Measurements from ENCODE around the gene DCST1. TPM values are rescaled to one million over a fixed set of nuclear protein-coding genes. Genes with fewer than 3 reads are reported as not detected.

DCST1 gene
- total and polyA plus RNA-seq, 4 donors, result not detected

DNA sequence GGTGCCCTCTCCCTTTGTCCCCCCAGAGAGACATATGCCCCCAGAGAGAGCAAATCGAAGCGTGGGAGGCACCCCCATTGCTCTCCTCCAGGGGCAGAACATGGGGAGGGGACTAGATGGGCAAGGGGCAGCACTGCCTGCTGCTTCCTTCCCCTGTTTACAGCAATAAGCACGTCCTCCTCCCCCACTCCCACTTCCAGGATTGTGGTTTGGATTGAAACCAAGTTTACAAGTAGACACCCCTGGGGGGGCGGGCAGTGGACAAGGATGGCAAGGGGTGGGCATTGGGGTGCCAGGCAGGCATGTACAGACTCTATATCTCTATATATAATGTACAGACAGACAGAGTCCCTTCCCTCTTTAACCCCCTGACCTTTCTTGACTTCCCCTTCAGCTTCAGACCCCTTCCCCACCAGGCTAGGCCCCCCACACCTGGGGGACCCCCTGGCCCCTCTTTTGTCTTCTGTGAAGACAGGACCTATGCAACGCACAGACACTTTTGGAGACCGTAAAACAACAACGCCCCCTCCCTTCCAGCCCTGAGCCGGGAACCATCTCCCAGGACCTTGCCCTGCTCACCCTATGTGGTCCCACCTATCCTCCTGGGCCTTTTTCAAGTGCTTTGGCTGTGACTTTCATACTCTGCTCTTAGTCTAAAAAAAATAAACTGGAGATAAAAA is 53.4 kb downstream of the DCST1 start:
- WGBS, result 81% methylated on average over 8 of the region's 8 CpGs
- peaks cover 5 to 38% (median 24%) of the 10 kb centered on the region in 4 donors for H3K4me1 ChIP-seq (ENCODE audit: control insufficient read depth in 4 of 4, insufficient read depth in 4 of 4, low read length in 3 of 4)
- no peaks in the 10 kb centered on the region for H3K36me3 ChIP-seq (ENCODE audit: control insufficient read depth in 4 of 4, insufficient read depth in 3 of 4, low read depth in 1 of 4, low read length in 3 of 4)
- H3K9ac ChIP-seq (ENCODE audit: low read depth in 1 of 2, low read length in 2 of 2), result no peak overlapping the region
- H3K27ac ChIP-seq (ENCODE audit: low read depth in 1 of 2, low read length in 2 of 2), result no peak overlapping the region
- no peak overlapping the region for H3K4me3 ChIP-seq (ENCODE audit: low read depth in 1 of 3, low read length in 3 of 3)
- H3K9me3 ChIP-seq (ENCODE audit: control insufficient read depth in 4 of 4, low read length in 3 of 4), result no peaks in the 10 kb centered on the region
- DNase-seq (ENCODE audit: low spot score), result no peak
- TF ChIP-seq HNF4G (IDR thresholded peaks at IDR 0.05), result no peak
- H3K27me3 ChIP-seq (ENCODE audit: control insufficient read depth in 4 of 4, insufficient read depth in 4 of 4, low read length in 3 of 4), result peaks cover 0 to 14% (median 5%) of the 10 kb centered on the region in 4 donors

DNA sequence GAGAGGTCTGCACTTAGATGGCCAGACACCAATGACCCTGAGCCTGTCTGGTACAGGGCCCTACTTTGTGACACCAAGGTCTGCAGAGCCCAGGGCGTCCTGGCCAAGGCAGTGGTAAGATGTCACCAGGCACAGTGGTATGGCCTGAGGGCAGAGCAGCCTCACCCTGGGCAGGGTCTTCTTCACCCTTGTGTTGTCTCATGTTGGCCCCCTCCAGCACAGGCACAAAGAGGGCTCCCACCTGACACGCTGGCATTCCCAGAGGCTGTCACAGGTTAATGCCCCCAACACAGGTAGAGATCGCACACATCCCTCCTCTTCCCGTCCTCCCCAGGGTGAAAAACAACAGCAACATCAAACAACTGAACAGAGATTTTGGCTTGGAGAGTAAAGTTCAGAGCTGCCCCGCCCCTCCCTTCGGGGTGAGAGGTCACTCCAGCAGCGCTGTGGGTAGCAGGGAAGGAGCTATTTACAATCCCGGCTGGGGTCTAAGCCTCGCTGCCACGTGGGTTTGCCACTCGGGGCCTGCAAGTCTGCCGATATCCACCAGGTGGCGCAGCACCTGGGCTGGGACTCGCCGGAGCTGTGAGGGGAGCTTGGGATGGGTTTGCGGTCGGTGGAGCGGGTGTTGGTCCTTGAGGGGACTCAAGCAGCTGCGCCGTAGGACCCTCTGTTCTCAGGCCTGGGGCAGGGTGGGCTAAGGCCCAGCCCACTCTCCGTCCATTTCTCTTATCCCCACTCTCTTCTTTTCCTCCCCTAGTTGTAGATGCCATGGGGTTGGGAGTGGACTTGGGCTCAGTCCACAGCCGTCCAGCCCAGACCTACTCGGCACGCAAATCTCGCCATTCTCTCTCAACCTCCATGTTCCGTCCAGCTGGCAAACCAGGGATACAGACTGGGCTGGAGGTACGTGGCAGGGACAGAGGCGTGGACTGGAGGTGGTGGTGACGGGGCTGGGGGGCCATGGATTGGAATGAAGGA is 57.7 kb downstream of the DCST1 start:
- Histone ChIP-seq H3K4me3 (ENCODE audit: low read depth in 1 of 3, low read length in 3 of 3) (peak overlapping the region in 1 of 3 donors; percentile 47), H3K4me1 (ENCODE audit: control insufficient read depth in 4 of 4, insufficient read depth in 4 of 4, low read length in 3 of 4) (peaks cover 3 to 22% (median 14%) of the 10 kb centered on the region in 4 donors), H3K36me3 (ENCODE audit: control insufficient read depth in 4 of 4, insufficient read depth in 3 of 4, low read depth in 1 of 4, low read length in 3 of 4) (no peaks in the 10 kb centered on the region), H3K27me3 (ENCODE audit: control insufficient read depth in 4 of 4, insufficient read depth in 4 of 4, low read length in 3 of 4) (no peaks in the 10 kb centered on the region), H3K27ac (ENCODE audit: low read depth in 1 of 2, low read length in 2 of 2) (peak overlapping the region in 1 of 2 donors; percentile 46), H3K9ac (ENCODE audit: low read depth in 1 of 2, low read length in 2 of 2) (no peak overlapping the region), H3K9me3 (ENCODE audit: control insufficient read depth in 4 of 4, low read length in 3 of 4) (no peaks in the 10 kb centered on the region)
- peak; percentile 87 for DNase-seq (ENCODE audit: low spot score)
- TF ChIP-seq HNF4A (conservative IDR thresholded peaks at IDR 0.05), result peak; percentile 81 to 97
- peak; percentile 51 for TF ChIP-seq NR2F2 (IDR thresholded peaks at IDR 0.05)
- TF ChIP-seq JUND (IDR thresholded peaks at IDR 0.05), result peak in 1 of 2 donors; percentile 73
- TF ChIP-seq, protein P1, sequence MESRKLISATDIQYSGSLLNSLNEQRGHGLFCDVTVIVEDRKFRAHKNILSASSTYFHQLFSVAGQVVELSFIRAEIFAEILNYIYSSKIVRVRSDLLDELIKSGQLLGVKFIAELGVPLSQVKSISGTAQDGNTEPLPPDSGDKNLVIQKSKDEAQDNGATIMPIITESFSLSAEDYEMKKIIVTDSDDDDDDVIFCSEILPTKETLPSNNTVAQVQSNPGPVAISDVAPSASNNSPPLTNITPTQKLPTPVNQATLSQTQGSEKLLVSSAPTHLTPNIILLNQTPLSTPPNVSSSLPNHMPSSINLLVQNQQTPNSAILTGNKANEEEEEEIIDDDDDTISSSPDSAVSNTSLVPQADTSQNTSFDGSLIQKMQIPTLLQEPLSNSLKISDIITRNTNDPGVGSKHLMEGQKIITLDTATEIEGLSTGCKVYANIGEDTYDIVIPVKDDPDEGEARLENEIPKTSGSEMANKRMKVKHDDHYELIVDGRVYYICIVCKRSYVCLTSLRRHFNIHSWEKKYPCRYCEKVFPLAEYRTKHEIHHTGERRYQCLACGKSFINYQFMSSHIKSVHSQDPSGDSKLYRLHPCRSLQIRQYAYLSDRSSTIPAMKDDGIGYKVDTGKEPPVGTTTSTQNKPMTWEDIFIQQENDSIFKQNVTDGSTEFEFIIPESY (IDR thresholded peaks at IDR 0.05), result peak; percentile 92
- TF ChIP-seq, protein P2, sequence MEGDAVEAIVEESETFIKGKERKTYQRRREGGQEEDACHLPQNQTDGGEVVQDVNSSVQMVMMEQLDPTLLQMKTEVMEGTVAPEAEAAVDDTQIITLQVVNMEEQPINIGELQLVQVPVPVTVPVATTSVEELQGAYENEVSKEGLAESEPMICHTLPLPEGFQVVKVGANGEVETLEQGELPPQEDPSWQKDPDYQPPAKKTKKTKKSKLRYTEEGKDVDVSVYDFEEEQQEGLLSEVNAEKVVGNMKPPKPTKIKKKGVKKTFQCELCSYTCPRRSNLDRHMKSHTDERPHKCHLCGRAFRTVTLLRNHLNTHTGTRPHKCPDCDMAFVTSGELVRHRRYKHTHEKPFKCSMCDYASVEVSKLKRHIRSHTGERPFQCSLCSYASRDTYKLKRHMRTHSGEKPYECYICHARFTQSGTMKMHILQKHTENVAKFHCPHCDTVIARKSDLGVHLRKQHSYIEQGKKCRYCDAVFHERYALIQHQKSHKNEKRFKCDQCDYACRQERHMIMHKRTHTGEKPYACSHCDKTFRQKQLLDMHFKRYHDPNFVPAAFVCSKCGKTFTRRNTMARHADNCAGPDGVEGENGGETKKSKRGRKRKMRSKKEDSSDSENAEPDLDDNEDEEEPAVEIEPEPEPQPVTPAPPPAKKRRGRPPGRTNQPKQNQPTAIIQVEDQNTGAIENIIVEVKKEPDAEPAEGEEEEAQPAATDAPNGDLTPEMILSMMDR (IDR thresholded peaks at IDR 0.05; ENCODE audit: low read depth, low read length, missing input control), result peak; percentile 98
- peak; percentile 92 to 97 for TF ChIP-seq RAD21 (IDR thresholded peaks at IDR 0.05)
- TF ChIP-seq EGR1 (IDR thresholded peaks at IDR 0.05; ENCODE audit: low read depth in 2 of 2), result peak in 1 of 2 donors; percentile 44
- peak; percentile 95 for TF ChIP-seq FOXA2 (IDR thresholded peaks at IDR 0.05)
- peak in 1 of 2 donors; percentile 69 for TF ChIP-seq GABPA (IDR thresholded peaks at IDR 0.05 in 1 of 2, conservative IDR thresholded peaks at IDR 0.05 in 1 of 2)
- TF ChIP-seq, protein P3, sequence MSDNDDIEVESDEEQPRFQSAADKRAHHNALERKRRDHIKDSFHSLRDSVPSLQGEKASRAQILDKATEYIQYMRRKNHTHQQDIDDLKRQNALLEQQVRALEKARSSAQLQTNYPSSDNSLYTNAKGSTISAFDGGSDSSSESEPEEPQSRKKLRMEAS (IDR thresholded peaks at IDR 0.05), result peak; percentile 95
- TF ChIP-seq, protein P4, sequence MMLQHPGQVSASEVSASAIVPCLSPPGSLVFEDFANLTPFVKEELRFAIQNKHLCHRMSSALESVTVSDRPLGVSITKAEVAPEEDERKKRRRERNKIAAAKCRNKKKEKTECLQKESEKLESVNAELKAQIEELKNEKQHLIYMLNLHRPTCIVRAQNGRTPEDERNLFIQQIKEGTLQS (IDR thresholded peaks at IDR 0.05), result no peak
- TF ChIP-seq FOXA1 (IDR thresholded peaks at IDR 0.05), result peak; percentile 89
- TF ChIP-seq, protein P5, sequence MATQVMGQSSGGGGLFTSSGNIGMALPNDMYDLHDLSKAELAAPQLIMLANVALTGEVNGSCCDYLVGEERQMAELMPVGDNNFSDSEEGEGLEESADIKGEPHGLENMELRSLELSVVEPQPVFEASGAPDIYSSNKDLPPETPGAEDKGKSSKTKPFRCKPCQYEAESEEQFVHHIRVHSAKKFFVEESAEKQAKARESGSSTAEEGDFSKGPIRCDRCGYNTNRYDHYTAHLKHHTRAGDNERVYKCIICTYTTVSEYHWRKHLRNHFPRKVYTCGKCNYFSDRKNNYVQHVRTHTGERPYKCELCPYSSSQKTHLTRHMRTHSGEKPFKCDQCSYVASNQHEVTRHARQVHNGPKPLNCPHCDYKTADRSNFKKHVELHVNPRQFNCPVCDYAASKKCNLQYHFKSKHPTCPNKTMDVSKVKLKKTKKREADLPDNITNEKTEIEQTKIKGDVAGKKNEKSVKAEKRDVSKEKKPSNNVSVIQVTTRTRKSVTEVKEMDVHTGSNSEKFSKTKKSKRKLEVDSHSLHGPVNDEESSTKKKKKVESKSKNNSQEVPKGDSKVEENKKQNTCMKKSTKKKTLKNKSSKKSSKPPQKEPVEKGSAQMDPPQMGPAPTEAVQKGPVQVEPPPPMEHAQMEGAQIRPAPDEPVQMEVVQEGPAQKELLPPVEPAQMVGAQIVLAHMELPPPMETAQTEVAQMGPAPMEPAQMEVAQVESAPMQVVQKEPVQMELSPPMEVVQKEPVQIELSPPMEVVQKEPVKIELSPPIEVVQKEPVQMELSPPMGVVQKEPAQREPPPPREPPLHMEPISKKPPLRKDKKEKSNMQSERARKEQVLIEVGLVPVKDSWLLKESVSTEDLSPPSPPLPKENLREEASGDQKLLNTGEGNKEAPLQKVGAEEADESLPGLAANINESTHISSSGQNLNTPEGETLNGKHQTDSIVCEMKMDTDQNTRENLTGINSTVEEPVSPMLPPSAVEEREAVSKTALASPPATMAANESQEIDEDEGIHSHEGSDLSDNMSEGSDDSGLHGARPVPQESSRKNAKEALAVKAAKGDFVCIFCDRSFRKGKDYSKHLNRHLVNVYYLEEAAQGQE (IDR thresholded peaks at IDR 0.05), result peak; percentile 88
- peak; percentile 22 for TF ChIP-seq HNF4G (IDR thresholded peaks at IDR 0.05)
- peak; percentile 98 to 100 for TF ChIP-seq RXRA (IDR thresholded peaks at IDR 0.05)
- no peak for TF ChIP-seq TAF1 (conservative IDR thresholded peaks at IDR 0.05)
- peak; percentile 81 for TF ChIP-seq YY1 (IDR thresholded peaks at IDR 0.05)
- peak; percentile 98 for TF ChIP-seq SP1 (IDR thresholded peaks at IDR 0.05)
- WGBS, result 18% methylated on average over 29 of the region's 29 CpGs

Data from liver (tissue), 9 donors.